Activated T-cell treated with anti-CD3 and anti-CD28 coated beads, Interleukin-2, amount 50 U/mL, for 24 hours (primary cell): ENCODE data around the gene SDK2.

Source experiments
- DNase-seq: peaks from one replicate; pipeline ENCODE4 v3.0.0-alpha.2; 2020
- H3K27ac Mint-ChIP-seq: 2 replicates; pipeline ENCODE4 v1.8.0; 2020; ENCODE audit warnings: mild to moderate bottlenecking, mixed read lengths
- H3K27me3 Mint-ChIP-seq: 2 replicates; pipeline ENCODE4 v1.8.0; 2020; ENCODE audit warnings: mixed read lengths
- H3K36me3 Mint-ChIP-seq: 2 replicates; pipeline ENCODE4 v1.8.0; 2020; ENCODE audit warnings: low read depth, mixed read lengths
- H3K4me1 Mint-ChIP-seq: 2 replicates; pipeline ENCODE4 v1.8.0; 2020; ENCODE audit warnings: low read depth, mixed read lengths
- H3K4me3 Mint-ChIP-seq: 2 replicates; pipeline ENCODE4 v1.8.0; 2020; ENCODE audit warnings: mild to moderate bottlenecking, moderate library complexity, mixed read lengths
- H3K9me3 Mint-ChIP-seq: 2 replicates; pipeline ENCODE4 v1.8.0; 2020; ENCODE audit warnings: mixed read lengths

SDK2 gene

GRCh38 chr17:73633736-73634135 lies 10.5 kb downstream of the SDK2 start:
- no peaks in the 10 kb centered on the region for H3K36me3 Mint-ChIP-seq
- no peak overlapping the region for H3K4me3 Mint-ChIP-seq
- peaks cover 16% of the 10 kb centered on the region for H3K4me1 Mint-ChIP-seq
- DNase-seq, result no peak
- no peaks in the 10 kb centered on the region for H3K9me3 Mint-ChIP-seq
- no peak overlapping the region for H3K27ac Mint-ChIP-seq
- H3K27me3 Mint-ChIP-seq, result no peaks in the 10 kb centered on the region

GRCh38 chr17:73632513-73632912 lies 11.7 kb downstream of the SDK2 start:
- no peak overlapping the region for H3K4me3 Mint-ChIP-seq
- no peaks in the 10 kb centered on the region for H3K27me3 Mint-ChIP-seq
- H3K4me1 Mint-ChIP-seq, result peaks cover 16% of the 10 kb centered on the region
- H3K9me3 Mint-ChIP-seq, result no peaks in the 10 kb centered on the region
- H3K27ac Mint-ChIP-seq, result no peak overlapping the region
- H3K36me3 Mint-ChIP-seq, result no peaks in the 10 kb centered on the region
- no peak for DNase-seq

GRCh38 chr17:73630965-73631595 lies 13.2 kb downstream of the SDK2 start:
- no peak overlapping the region for H3K27ac Mint-ChIP-seq

GRCh38 chr17:73630531-73630930 lies 13.7 kb downstream of the SDK2 start:
- Mint-ChIP-seq H3K27me3 (no peaks in the 10 kb centered on the region), H3K27ac (no peak overlapping the region), H3K9me3 (no peaks in the 10 kb centered on the region), H3K4me3 (no peak overlapping the region), H3K4me1 (peaks cover 16% of the 10 kb centered on the region), H3K36me3 (no peaks in the 10 kb centered on the region)
- DNase-seq, result no peak

More at GRCh38 chr17:73630965-73631595, 13.2 kb downstream of the SDK2 start:
- H3K4me3 Mint-ChIP-seq, result no peak overlapping the region
- no peak for DNase-seq
- no peaks in the 10 kb centered on the region for H3K36me3 Mint-ChIP-seq
- H3K27me3 Mint-ChIP-seq, result no peaks in the 10 kb centered on the region
- H3K9me3 Mint-ChIP-seq, result no peaks in the 10 kb centered on the region
- H3K4me1 Mint-ChIP-seq, result peaks cover 16% of the 10 kb centered on the region

- no peak overlapping the region for H3K27ac Mint-ChIP-seq
- no peak for DNase-seq
- H3K27me3 Mint-ChIP-seq, result no peaks in the 10 kb centered on the region
Measured at GRCh38 chr17:73628642-73629552, 15.3 kb downstream of the SDK2 start.

GRCh38 chr17:73625991-73626673 lies 18.1 kb downstream of the SDK2 start:
- no peak for DNase-seq
- no peaks in the 10 kb centered on the region for H3K36me3 Mint-ChIP-seq
- no peak overlapping the region for H3K27ac Mint-ChIP-seq
- no peaks in the 10 kb centered on the region for H3K9me3 Mint-ChIP-seq
- H3K4me1 Mint-ChIP-seq, result peaks cover 11% of the 10 kb centered on the region
- H3K27me3 Mint-ChIP-seq, result no peaks in the 10 kb centered on the region
- no peak overlapping the region for H3K4me3 Mint-ChIP-seq

More at GRCh38 chr17:73628642-73629552, 15.3 kb downstream of the SDK2 start:
- H3K4me3 Mint-ChIP-seq, result no peak overlapping the region
- no peaks in the 10 kb centered on the region for H3K9me3 Mint-ChIP-seq
- no peaks in the 10 kb centered on the region for H3K36me3 Mint-ChIP-seq
- peaks cover 16% of the 10 kb centered on the region for H3K4me1 Mint-ChIP-seq

GRCh38 chr17:73625006-73625405 lies 19.2 kb downstream of the SDK2 start:
- DNase-seq, result no peak
- Mint-ChIP-seq H3K27ac (no peak overlapping the region), H3K9me3 (no peaks in the 10 kb centered on the region), H3K36me3 (no peaks in the 10 kb centered on the region), H3K4me3 (no peak overlapping the region), H3K27me3 (no peaks in the 10 kb centered on the region), H3K4me1 (peaks cover 13% of the 10 kb centered on the region)

- H3K36me3 Mint-ChIP-seq, result no peaks in the 10 kb centered on the region
- peaks cover 12% of the 10 kb centered on the region for H3K4me1 Mint-ChIP-seq
- DNase-seq, result no peak
- no peaks in the 10 kb centered on the region for H3K27me3 Mint-ChIP-seq
- no peaks in the 10 kb centered on the region for H3K9me3 Mint-ChIP-seq
- no peak overlapping the region for H3K27ac Mint-ChIP-seq
- no peak overlapping the region for H3K4me3 Mint-ChIP-seq
Measured at GRCh38 chr17:73624496-73624988, 19.7 kb downstream of the SDK2 start.

- Mint-ChIP-seq H3K4me3 (no peak overlapping the region), H3K27me3 (no peaks in the 10 kb centered on the region), H3K9me3 (no peaks in the 10 kb centered on the region), H3K36me3 (no peaks in the 10 kb centered on the region), H3K4me1 (peaks cover 5% of the 10 kb centered on the region), H3K27ac (no peak overlapping the region)
- no peak for DNase-seq
Measured at GRCh38 chr17:73623818-73624217, 20.4 kb downstream of the SDK2 start.

GRCh38 chr17:73623247-73623646 lies 21.0 kb downstream of the SDK2 start:
- no peaks in the 10 kb centered on the region for H3K9me3 Mint-ChIP-seq
- H3K4me3 Mint-ChIP-seq, result no peak overlapping the region
- H3K4me1 Mint-ChIP-seq, result peaks cover 5% of the 10 kb centered on the region

GRCh38 chr17:73622381-73622780 lies 21.9 kb downstream of the SDK2 start:
- H3K36me3 Mint-ChIP-seq, result no peaks in the 10 kb centered on the region
- no peaks in the 10 kb centered on the region for H3K9me3 Mint-ChIP-seq
- H3K27me3 Mint-ChIP-seq, result no peaks in the 10 kb centered on the region
- H3K4me1 Mint-ChIP-seq, result peaks cover 5% of the 10 kb centered on the region
- no peak for DNase-seq
- no peak overlapping the region for H3K27ac Mint-ChIP-seq
- H3K4me3 Mint-ChIP-seq, result no peak overlapping the region

More at GRCh38 chr17:73623247-73623646, 21.0 kb downstream of the SDK2 start:
- no peaks in the 10 kb centered on the region for H3K36me3 Mint-ChIP-seq
- no peaks in the 10 kb centered on the region for H3K27me3 Mint-ChIP-seq
- H3K27ac Mint-ChIP-seq, result no peak overlapping the region
- DNase-seq, result no peak

GRCh38 chr17:73621685-73622084 lies 22.6 kb downstream of the SDK2 start:
- Mint-ChIP-seq H3K4me1 (peaks cover 7% of the 10 kb centered on the region), H3K36me3 (no peaks in the 10 kb centered on the region), H3K27me3 (no peaks in the 10 kb centered on the region), H3K27ac (no peak overlapping the region), H3K9me3 (no peaks in the 10 kb centered on the region), H3K4me3 (no peak overlapping the region)
- DNase-seq, result no peak

GRCh38 chr17:73620414-73620813 lies 23.8 kb downstream of the SDK2 start:
- Mint-ChIP-seq H3K27ac (no peak overlapping the region), H3K27me3 (no peaks in the 10 kb centered on the region), H3K36me3 (no peaks in the 10 kb centered on the region)

GRCh38 chr17:73617501-73617900 lies 26.7 kb downstream of the SDK2 start:
- no peak overlapping the region for H3K4me3 Mint-ChIP-seq
- H3K27me3 Mint-ChIP-seq, result no peaks in the 10 kb centered on the region
- no peak for DNase-seq
- peaks cover 5% of the 10 kb centered on the region for H3K4me1 Mint-ChIP-seq
- H3K9me3 Mint-ChIP-seq, result no peaks in the 10 kb centered on the region
- no peaks in the 10 kb centered on the region for H3K36me3 Mint-ChIP-seq
- no peak overlapping the region for H3K27ac Mint-ChIP-seq

More at GRCh38 chr17:73620414-73620813, 23.8 kb downstream of the SDK2 start:
- Mint-ChIP-seq H3K4me3 (no peak overlapping the region), H3K9me3 (no peaks in the 10 kb centered on the region), H3K4me1 (peaks cover 8% of the 10 kb centered on the region)
- DNase-seq, result no peak
